GM19099 (cell line): ENCODE measurements around the gene SYMPK.

Experiments used
- POLR2A ChIP-seq: IDR thresholded peaks from 3 replicates; pipeline ENCODE4 v1.6.1; 2011; ENCODE audit warnings: low read depth; ENCODE audit not compliant: insufficient read length; ENCODE audit errors: extremely low read depth

Gene SYMPK

GRCh38 chr19:45767881-45768654, 94.9 kb downstream of the SYMPK start:
- peak; percentile 44 for TF ChIP-seq POLR2A

DNA sequence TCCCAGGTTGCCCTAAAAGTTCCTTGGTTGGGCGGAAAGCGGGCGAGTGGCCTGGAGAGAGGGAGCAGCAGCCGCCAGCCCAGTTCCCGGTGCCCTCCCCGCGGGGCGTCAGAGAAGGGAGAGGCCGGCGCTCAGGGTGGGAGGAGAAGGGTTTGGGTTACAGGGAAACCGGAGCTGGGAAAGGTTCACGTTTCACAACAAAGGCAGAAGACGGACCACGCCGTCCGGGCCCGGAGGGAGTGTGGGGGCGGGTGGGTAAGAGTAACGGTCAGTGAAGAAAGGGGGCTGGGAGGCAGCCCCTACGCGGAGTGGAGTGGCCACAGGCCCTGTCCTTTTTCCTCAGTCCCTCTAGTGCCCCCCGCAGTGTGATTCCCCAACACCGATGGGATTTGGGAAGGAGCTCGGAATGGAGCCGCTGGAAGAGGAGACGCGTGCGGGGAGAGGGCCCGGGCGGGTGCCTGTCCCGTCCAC, 95.5 kb downstream of the SYMPK start:
- no peak for TF ChIP-seq POLR2A

- no peak for TF ChIP-seq POLR2A
Observed at GRCh38 chr19:45766869-45767346, 96.0 kb downstream of the SYMPK start.

DNA sequence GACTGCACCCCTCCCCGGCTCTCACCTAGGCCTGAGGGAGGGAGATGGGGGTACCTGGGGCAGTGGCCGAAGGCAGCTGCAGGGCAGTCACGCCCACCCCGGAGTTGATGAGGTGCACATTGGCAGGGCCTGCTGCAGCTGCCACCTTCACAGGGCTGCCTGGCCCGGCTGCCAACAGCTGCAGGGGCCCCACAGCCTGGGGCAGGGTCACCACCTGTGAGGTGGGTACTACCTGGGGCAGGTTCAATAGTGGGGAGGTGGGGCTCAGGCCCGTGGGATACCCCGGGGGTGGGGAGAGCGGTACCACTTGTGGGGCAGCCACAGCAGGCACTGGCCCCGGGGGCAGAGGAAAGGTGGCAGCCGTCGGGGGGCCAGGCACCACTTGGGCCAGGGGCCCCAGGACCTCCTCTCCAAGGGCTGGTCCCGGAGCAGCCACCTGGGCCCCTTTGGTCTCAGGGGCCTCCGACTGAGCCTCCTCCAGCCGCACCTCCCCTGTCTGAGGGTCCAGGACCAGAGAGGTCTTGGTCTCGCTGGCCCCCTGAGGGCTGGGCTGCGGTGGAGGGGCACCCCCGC, 96.6 kb downstream of the SYMPK start:
- no peak for TF ChIP-seq POLR2A

- no peak for TF ChIP-seq POLR2A
Observed at GRCh38 chr19:45765702-45766295, 97.1 kb downstream of the SYMPK start.
